SK-N-MC (cell line): ENCODE measurements around the gene MTMR3.

ENCODE experiments used
- EZH2 ChIP-seq: fragments of 200-600 bp; sonication (generic); IDR thresholded peaks from one replicate; pipeline ENCODE4 v1.6.1; 2017; ENCODE audit warnings: antibody characterized with exemption
- FOXP2 ChIP-seq: optimal IDR thresholded peaks from 2 replicates; pipeline ENCODE3; 2011; ENCODE audit warnings: mild to moderate bottlenecking, moderate library complexity; ENCODE audit not compliant: insufficient read depth; ENCODE audit errors: extremely low read length, control extremely low read depth
- POLR2AphosphoS5 ChIP-seq: IDR thresholded peaks from 2 replicates; pipeline ENCODE4 v1.6.1; 2012; ENCODE audit warnings: mild to moderate bottlenecking, low read depth, low read length, borderline replicate concordance

DNA sequence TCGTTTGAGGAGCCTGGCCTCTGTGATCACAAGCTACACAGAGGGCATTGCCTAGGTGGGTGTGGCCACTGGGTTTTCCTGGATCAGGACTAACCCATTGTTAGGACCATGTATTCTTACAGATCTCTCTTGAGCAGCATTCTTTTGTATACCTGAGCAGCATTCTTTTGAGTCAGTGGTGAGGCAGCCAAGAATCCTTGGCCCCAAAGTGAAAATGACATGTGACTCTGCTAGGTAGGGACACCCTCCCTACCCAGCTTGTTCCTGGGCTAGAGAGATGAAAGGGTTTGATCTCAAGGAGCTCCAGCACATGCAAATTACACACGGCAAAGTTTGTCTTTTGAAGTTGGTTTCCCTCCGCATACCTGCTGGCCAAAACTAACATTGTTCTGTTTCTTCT, 142.2 kb downstream of the MTMR3 start:
- TF ChIP-seq POLR2AphosphoS5, result no peak
- TF ChIP-seq EZH2, result no peak
- no peak for TF ChIP-seq FOXP2
